Stimulated activated CD8-positive, alpha-beta memory T cell treated with anti-CD3 and anti-CD28 coated beads, Interleukin-15, amount 100 ng/mL, for 48 hours (primary cell): Measurements from ENCODE around the gene SERPINC1.
A peak's percentile ranks its signal among the peaks of the same experiment; 100 is the strongest.
"Not testable (repeated sequence)": the region's sequence is repeated elsewhere in the genome, so short reads cannot be mapped to it uniquely, and the experiment has no call there.

Source experiments
- DNase-seq, 2 donors: peaks; one replicate each; pipeline ENCODE4 v3.0.0-alpha.2; 2020; ENCODE audit warnings: low read depth in 2 of 2

The SERPINC1 gene

GRCh38 chr1:173863224-173864161 lies 53.6 kb downstream of the SERPINC1 start:
- no peak for DNase-seq

- DNase-seq, result no peak
Observed at GRCh38 chr1:173862769-173863223, 54.3 kb downstream of the SERPINC1 start.

GRCh38 chr1:173862146-173862768 lies 54.9 kb downstream of the SERPINC1 start:
- peak in 1 of 2 donors; percentile 40 for DNase-seq

GRCh38 chr1:173861731-173862145 lies 55.4 kb downstream of the SERPINC1 start:
- no peak for DNase-seq

GRCh38 chr1:173860065-173860464 lies 57.1 kb downstream of the SERPINC1 start:
- DNase-seq, result no peak

- not testable (repeated sequence) for DNase-seq
Observed at GRCh38 chr1:173859547-173859946, 57.6 kb downstream of the SERPINC1 start.

- DNase-seq, result no peak
Observed at GRCh38 chr1:173857363-173857917, 59.7 kb downstream of the SERPINC1 start.

- DNase-seq, result no peak
Observed at GRCh38 chr1:173856903-173857302, 60.2 kb downstream of the SERPINC1 start.

- DNase-seq, result no peak
Observed at GRCh38 chr1:173856014-173856413, 61.1 kb downstream of the SERPINC1 start.
